CD4-positive, alpha-beta memory T cell (primary cell): ENCODE results near the gene GCSH. TPM values are rescaled to one million over a fixed set of nuclear protein-coding genes. Genes with fewer than 3 reads are reported as not detected.

ENCODE experiments used
- CTCF ChIA-PET: fragments of 350-600 bp; sonication (Branson Sonifier 250); formaldehyde crosslinking; loops from one replicate; lab custom pipeline; 2021; ENCODE audit warnings: inconsistent platforms; ENCODE audit not compliant: partially characterized antibody; lab: Charles Lee
- POLR2A ChIA-PET: fragments of 350-600 bp; sonication (Branson Sonifier 250); formaldehyde crosslinking; loops from one replicate; lab custom pipeline; 2021; ENCODE audit not compliant: partially characterized antibody; lab: Charles Lee
- DNase-seq, 5 donors: peaks; one replicate each; pipeline versions ENCODE4 v3.0.0 to v3.0.0-alpha.2; 2020 to 2022; ENCODE audit warnings: mixed read lengths in 1 of 5
- H3K27ac ChIP-seq: one replicate; pipeline ENCODE4 v1.7.0; 2013; ENCODE audit warnings: low read depth, low read length
- H3K27me3 ChIP-seq: 2 replicates; pipeline ENCODE4 v1.7.0; 2013; ENCODE audit warnings: mild to moderate bottlenecking, low read length, moderate library complexity; ENCODE audit not compliant: insufficient read depth
- H3K36me3 ChIP-seq: 2 replicates; pipeline ENCODE4 v1.7.0; 2013; ENCODE audit warnings: mild to moderate bottlenecking, low read length, moderate library complexity; ENCODE audit not compliant: insufficient read depth
- H3K4me1 ChIP-seq: 2 replicates; pipeline ENCODE4 v1.7.0; 2013; ENCODE audit warnings: mild to moderate bottlenecking, low read length, moderate library complexity; ENCODE audit not compliant: insufficient read depth
- H3K4me3 ChIP-seq, 2 donors: one replicate each; pipeline ENCODE4 v1.7.0; 2013; ENCODE audit warnings: low read length in 2 of 2, mild to moderate bottlenecking in 1 of 2
- H3K9me3 ChIP-seq, 2 donors: one replicate each; pipeline ENCODE4 v1.7.0; 2013; ENCODE audit warnings: low read length in 2 of 2, control low read depth in 1 of 2; ENCODE audit not compliant: control insufficient read depth in 1 of 2
- H3K27ac Mint-ChIP-seq, 7 donors: one replicate each; pipeline ENCODE4 v1.8.0; 2020 to 2021; ENCODE audit warnings: mixed read lengths in 7 of 7, mild to moderate bottlenecking in 6 of 7, inconsistent platforms in 3 of 7, moderate library complexity in 3 of 7
- H3K27me3 Mint-ChIP-seq, 2 donors: one replicate each; pipeline ENCODE4 v1.8.0; 2020 to 2021; ENCODE audit warnings: mixed read lengths in 2 of 2
- H3K36me3 Mint-ChIP-seq, 2 donors: one replicate each; pipeline ENCODE4 v1.8.0; 2020 to 2021; ENCODE audit warnings: mixed read lengths in 2 of 2, inconsistent platforms in 1 of 2, mild to moderate bottlenecking in 1 of 2
- H3K4me1 Mint-ChIP-seq, 4 donors: one replicate each; pipeline ENCODE4 v1.8.0; 2020 to 2021; ENCODE audit warnings: mixed read lengths in 4 of 4, mild to moderate bottlenecking in 1 of 4
- H3K4me3 Mint-ChIP-seq, 8 donors: one replicate each; pipeline ENCODE4 v1.8.0; 2020 to 2021; ENCODE audit warnings: mixed read lengths in 8 of 8, mild to moderate bottlenecking in 7 of 8, moderate library complexity in 6 of 8, inconsistent platforms in 3 of 8
- H3K9me3 Mint-ChIP-seq, 8 donors: one replicate each; pipeline ENCODE4 v1.8.0; 2020 to 2021; ENCODE audit warnings: mixed read lengths in 8 of 8, mild to moderate bottlenecking in 5 of 8, inconsistent platforms in 3 of 8, moderate library complexity in 1 of 8
- intact Hi-C: fragments of 100-400 bp; cut with micrococcal nuclease; formaldehyde crosslinking; loops from one replicate; pipeline ENCODE4 v1.15.1; 2023
- polyA plus RNA-seq, 2 donors: library from polyadenylated mRNA; unstranded; fragments of 300-500 nt; fragmentation: Illumina TruSeq; gene quantifications; one replicate each; pipeline ENCODE4 v1.2.3, GENCODE V29; 2021
- total RNA-seq, 2 experiments: library from RNA; stranded (reverse); gene quantifications; one replicate each; pipeline ENCODE4 v1.2.3, GENCODE V29; 2021

Gene GCSH
- total and polyA plus RNA-seq, 4 experiments from 2014 or later = 3.5 to 8.0 (median 4.8) TPM

DNA sequence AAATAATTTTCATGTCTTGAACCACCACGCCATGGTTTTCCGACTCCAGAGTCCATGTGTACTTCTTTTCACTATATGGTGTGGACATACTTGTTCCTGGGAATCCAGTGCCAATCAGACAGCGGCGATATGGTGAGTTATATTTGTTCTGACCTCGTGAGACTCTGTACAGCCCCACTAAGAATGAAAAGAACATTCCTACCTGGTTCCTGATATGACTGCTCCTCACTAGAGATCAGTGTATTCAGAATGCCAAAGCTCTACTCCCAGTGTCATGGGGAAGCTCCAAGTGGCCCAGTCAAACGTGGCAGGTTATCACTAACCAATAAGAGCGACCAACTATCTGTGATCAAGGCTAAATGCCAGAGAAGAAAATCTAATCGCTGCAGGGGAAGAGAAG, 25.2 kb downstream of the GCSH start:
- CTCF ChIA-PET = no interaction called here
- POLR2A ChIA-PET = no interaction called here
- intact Hi-C loops = no loop called here
- H3K4me1 Mint-ChIP-seq = peaks cover 0 to 3% (median 0%) of the 10 kb centered on the region in 4 donors
- DNase-seq = no peak
- no peaks in the 10 kb centered on the region for H3K9me3 Mint-ChIP-seq
- H3K4me3 Mint-ChIP-seq = peak overlapping the region in 1 of 8 donors; percentile 45
- Histone ChIP-seq H3K4me3 (no peak overlapping the region), H3K27ac (no peak overlapping the region), H3K9me3 (no peaks in the 10 kb centered on the region), H3K4me1 (peaks cover 1% of the 10 kb centered on the region), H3K36me3 (no peaks in the 10 kb centered on the region), H3K27me3 (no peaks in the 10 kb centered on the region)
- no peak overlapping the region for H3K27ac Mint-ChIP-seq
- H3K36me3 Mint-ChIP-seq = no peaks in the 10 kb centered on the region
- peaks cover 0 to 2% of the 10 kb centered on the region in 2 donors for H3K27me3 Mint-ChIP-seq

DNA sequence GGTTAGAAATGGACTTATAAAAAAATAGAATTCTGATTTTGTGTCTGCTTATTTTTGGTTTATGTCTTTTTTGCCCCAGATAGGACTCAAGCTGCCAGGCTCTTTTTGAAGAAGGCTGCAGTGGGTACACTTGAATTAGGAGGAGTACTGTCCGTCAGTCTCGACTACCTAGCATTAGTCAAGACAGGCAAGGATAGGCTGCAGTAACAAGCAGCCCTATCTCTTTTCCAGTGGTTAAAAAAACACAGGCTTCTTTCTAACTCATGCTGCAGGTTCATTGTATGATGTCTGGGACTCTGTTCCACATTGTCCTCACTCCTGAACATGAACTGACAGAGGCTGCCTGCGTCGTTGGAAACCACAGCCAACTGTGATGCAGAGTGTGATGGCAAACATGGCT, 27.1 kb downstream of the GCSH start:
- H3K36me3 ChIP-seq = no peaks in the 10 kb centered on the region
- H3K27me3 ChIP-seq = no peaks in the 10 kb centered on the region
- H3K4me3 ChIP-seq = no peak overlapping the region
- Mint-ChIP-seq H3K27me3 (peaks cover 0 to 2% of the 10 kb centered on the region in 2 donors), H3K36me3 (no peaks in the 10 kb centered on the region), H3K4me3 (no peak overlapping the region), H3K9me3 (no peaks in the 10 kb centered on the region), H3K27ac (no peak overlapping the region), H3K4me1 (peaks cover 0 to 3% (median 0%) of the 10 kb centered on the region in 4 donors)
- H3K9me3 ChIP-seq = no peaks in the 10 kb centered on the region
- no peak for DNase-seq
- intact Hi-C loops = no loop called here
- ChIA-PET CTCF (no interaction called here), POLR2A (no interaction called here)
- H3K4me1 ChIP-seq = no peaks in the 10 kb centered on the region
- no peak overlapping the region for H3K27ac ChIP-seq

GRCh38 chr16:81067166-81067565, 29.0 kb downstream of the GCSH start:
- peaks cover 0 to 2% of the 10 kb centered on the region in 2 donors for H3K27me3 Mint-ChIP-seq
- no peak for DNase-seq
- H3K9me3 ChIP-seq = no peaks in the 10 kb centered on the region
- ChIA-PET CTCF (no interaction called here), POLR2A (no interaction called here)
- peaks cover 0 to 3% (median 0%) of the 10 kb centered on the region in 4 donors for H3K4me1 Mint-ChIP-seq
- H3K27me3 ChIP-seq = no peaks in the 10 kb centered on the region
- no peak overlapping the region for H3K4me3 ChIP-seq
- intact Hi-C loops = no loop called here
- no peaks in the 10 kb centered on the region for H3K9me3 Mint-ChIP-seq
- H3K27ac Mint-ChIP-seq = no peak overlapping the region
- H3K36me3 ChIP-seq = no peaks in the 10 kb centered on the region
- no peak overlapping the region for H3K4me3 Mint-ChIP-seq
- H3K27ac ChIP-seq = no peak overlapping the region
- no peaks in the 10 kb centered on the region for H3K4me1 ChIP-seq
- no peaks in the 10 kb centered on the region for H3K36me3 Mint-ChIP-seq

DNA sequence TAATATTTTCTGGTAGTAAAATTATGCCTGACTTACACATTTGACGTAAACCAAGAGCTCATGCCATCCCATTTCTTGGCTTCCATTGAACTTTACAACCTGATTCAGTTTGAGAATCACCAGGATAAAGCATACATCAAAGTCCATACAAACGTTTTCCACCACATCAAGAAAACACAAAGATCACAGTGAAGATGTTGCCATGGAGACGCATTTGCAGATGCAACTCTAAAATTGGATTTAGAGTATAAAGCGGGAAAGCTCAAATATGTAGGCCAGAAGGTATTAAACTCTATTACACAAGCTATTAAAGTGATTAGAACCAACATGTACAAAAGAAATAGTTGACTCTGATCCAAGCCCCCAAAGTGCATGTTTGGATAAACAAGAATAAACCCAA, 29.5 kb downstream of the GCSH start:
- ChIA-PET CTCF (no interaction called here), POLR2A (no interaction called here)
- H3K4me1 ChIP-seq = no peaks in the 10 kb centered on the region
- no peaks in the 10 kb centered on the region for H3K27me3 ChIP-seq
- peaks cover 0 to 3% (median 0%) of the 10 kb centered on the region in 4 donors for H3K4me1 Mint-ChIP-seq
- no peaks in the 10 kb centered on the region for H3K36me3 Mint-ChIP-seq
- no peak overlapping the region for H3K27ac Mint-ChIP-seq
- no peaks in the 10 kb centered on the region for H3K9me3 ChIP-seq
- no peak for DNase-seq
- no peaks in the 10 kb centered on the region for H3K36me3 ChIP-seq
- H3K4me3 ChIP-seq = no peak overlapping the region
- no peak overlapping the region for H3K4me3 Mint-ChIP-seq
- intact Hi-C loops = no loop called here
- no peaks in the 10 kb centered on the region for H3K27me3 Mint-ChIP-seq
- no peak overlapping the region for H3K27ac ChIP-seq
- H3K9me3 Mint-ChIP-seq = no peaks in the 10 kb centered on the region

GRCh38 chr16:81061871-81062608, 34.2 kb downstream of the GCSH start:
- no peak overlapping the region for H3K4me3 Mint-ChIP-seq
- H3K27me3 ChIP-seq = no peaks in the 10 kb centered on the region

DNA sequence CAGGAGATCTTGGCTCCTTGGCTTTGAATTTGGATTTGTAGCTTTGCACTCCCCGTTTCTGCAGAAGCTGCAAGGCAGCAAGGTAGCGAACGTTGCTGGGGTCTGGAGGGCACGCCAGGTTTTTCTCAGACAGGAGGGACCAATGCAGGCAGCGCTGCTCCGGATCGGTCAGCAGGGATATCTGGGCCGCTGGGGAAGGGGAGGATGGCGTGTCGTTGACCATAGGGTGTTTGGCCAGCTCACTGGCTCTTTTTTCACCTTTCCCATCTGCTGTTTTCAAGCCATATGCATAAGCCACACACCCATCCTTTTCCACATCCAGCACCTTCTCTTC, 34.9 kb downstream of the GCSH start:
- ChIA-PET POLR2A (no interaction called here), CTCF (interaction anchor here (1.2 kb wide), 1 partner anchor 11 kb away, joined by 3 read pairs; no protein-coding TSS in a partner anchor)
- intact Hi-C loops = no loop called here
- Mint-ChIP-seq H3K4me1 (no peaks in the 10 kb centered on the region), H3K27me3 (no peaks in the 10 kb centered on the region), H3K27ac (no peak overlapping the region), H3K9me3 (no peaks in the 10 kb centered on the region), H3K36me3 (no peaks in the 10 kb centered on the region), H3K4me3 (no peak overlapping the region)
- Histone ChIP-seq H3K27me3 (no peaks in the 10 kb centered on the region), H3K27ac (no peak overlapping the region), H3K4me3 (no peak overlapping the region), H3K36me3 (no peaks in the 10 kb centered on the region), H3K9me3 (no peaks in the 10 kb centered on the region), H3K4me1 (no peaks in the 10 kb centered on the region)
- DNase-seq = no peak

More at GRCh38 chr16:81061871-81062608, 34.2 kb downstream of the GCSH start:
- H3K27ac Mint-ChIP-seq = peak overlapping the region in 1 of 7 donors; percentile 31
- H3K36me3 ChIP-seq = no peaks in the 10 kb centered on the region
- no peaks in the 10 kb centered on the region for H3K9me3 Mint-ChIP-seq
- no peak overlapping the region for H3K4me3 ChIP-seq
- no peaks in the 10 kb centered on the region for H3K4me1 ChIP-seq
- intact Hi-C loops = no loop called here
- H3K4me1 Mint-ChIP-seq = peaks cover 0 to 3% (median 0%) of the 10 kb centered on the region in 4 donors
- ChIA-PET POLR2A (no interaction called here), CTCF (interaction anchor here (1.2 kb wide), 1 partner anchor 10 kb away, joined by 3 read pairs; no protein-coding TSS in a partner anchor)
- no peaks in the 10 kb centered on the region for H3K27me3 Mint-ChIP-seq
- H3K27ac ChIP-seq = no peak overlapping the region
- no peaks in the 10 kb centered on the region for H3K9me3 ChIP-seq
- H3K36me3 Mint-ChIP-seq = no peaks in the 10 kb centered on the region
- no peak for DNase-seq

- no peaks in the 10 kb centered on the region for H3K9me3 ChIP-seq
- H3K36me3 Mint-ChIP-seq = no peaks in the 10 kb centered on the region
- ChIA-PET CTCF (interaction anchor here (1.2 kb wide), 1 partner anchor 12 kb away, joined by 3 read pairs; no protein-coding TSS in a partner anchor), POLR2A (no interaction called here)
- no peaks in the 10 kb centered on the region for H3K9me3 Mint-ChIP-seq
- no peaks in the 10 kb centered on the region for H3K36me3 ChIP-seq
- no peaks in the 10 kb centered on the region for H3K4me1 ChIP-seq
- DNase-seq = no peak
- H3K4me1 Mint-ChIP-seq = no peaks in the 10 kb centered on the region
- H3K27me3 ChIP-seq = no peaks in the 10 kb centered on the region
- H3K27ac ChIP-seq = no peak overlapping the region
- H3K27me3 Mint-ChIP-seq = no peaks in the 10 kb centered on the region
- intact Hi-C loops = no loop called here
- H3K27ac Mint-ChIP-seq = no peak overlapping the region
- H3K4me3 ChIP-seq = no peak overlapping the region
- no peak overlapping the region for H3K4me3 Mint-ChIP-seq
These were observed 35.5 kb downstream of the GCSH start for GRCh38 chr16:81060576-81061306.
